ENCODE results near the gene ZNF581. TPM values are rescaled to one million over a fixed set of nuclear protein-coding genes. Genes with fewer than 3 reads are reported as not detected.

ZNF581 gene
- total RNA-seq, 1 donor from 2014 or later, result 24.7 TPM

DNA sequence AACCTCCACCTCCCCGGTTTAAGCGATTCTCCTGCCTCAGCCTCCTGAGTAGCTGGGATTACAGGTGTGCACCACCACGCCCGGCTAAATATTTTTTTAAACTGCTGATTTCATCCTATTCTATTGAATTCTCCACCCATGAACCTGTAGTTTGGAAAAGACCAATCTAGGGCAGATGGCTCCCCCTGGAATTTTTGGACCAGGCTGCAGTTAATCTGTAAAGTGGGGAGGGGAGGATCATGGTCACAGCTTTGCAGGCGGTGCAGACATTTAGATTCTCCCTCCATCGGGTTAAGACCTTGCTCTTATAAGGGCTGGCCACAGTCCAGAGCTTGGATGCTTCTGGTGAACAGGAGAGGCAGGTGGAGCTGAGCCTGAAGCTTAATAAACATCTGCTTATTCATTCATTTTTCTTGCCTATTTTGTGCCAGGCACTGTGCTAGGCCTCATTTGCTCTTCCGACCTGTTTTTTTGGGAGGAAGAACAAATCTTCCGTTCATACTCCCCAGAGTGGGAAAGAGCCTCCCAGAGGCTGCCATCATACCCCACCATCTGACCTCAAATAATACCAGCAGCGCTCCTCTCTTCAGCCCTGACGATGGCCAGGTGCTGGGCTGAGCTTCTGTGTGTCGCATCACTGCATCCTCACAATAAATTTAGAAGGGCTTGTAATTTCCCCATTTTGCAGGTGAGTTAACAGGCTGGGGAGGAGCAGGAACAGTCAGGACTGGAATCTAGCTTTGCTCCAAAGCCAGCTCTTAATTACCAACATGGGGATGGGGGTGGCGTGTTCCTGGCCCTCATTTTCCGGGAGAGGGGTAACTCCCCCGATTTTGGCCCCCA, 3.7 kb downstream of the ZNF581 start:
- Mint-ChIP-seq H3K4me3 (ENCODE audit: unreplicated experiment) (peak overlapping the region; percentile 82), H3K27ac (ENCODE audit: unreplicated experiment) (peak overlapping the region; percentile 79), H3K27me3 (ENCODE audit: low read depth) (no peaks in the 10 kb centered on the region), H3K9me3 (ENCODE audit: low read depth) (no peaks in the 10 kb centered on the region), H3K4me1 (ENCODE audit: low read depth) (peaks cover 58% of the 10 kb centered on the region), H3K36me3 (ENCODE audit: low read depth) (peaks cover 8% of the 10 kb centered on the region)
- no peak for DNase-seq (ENCODE audit: low spot score)
- TF ChIP-seq, protein P1, sequence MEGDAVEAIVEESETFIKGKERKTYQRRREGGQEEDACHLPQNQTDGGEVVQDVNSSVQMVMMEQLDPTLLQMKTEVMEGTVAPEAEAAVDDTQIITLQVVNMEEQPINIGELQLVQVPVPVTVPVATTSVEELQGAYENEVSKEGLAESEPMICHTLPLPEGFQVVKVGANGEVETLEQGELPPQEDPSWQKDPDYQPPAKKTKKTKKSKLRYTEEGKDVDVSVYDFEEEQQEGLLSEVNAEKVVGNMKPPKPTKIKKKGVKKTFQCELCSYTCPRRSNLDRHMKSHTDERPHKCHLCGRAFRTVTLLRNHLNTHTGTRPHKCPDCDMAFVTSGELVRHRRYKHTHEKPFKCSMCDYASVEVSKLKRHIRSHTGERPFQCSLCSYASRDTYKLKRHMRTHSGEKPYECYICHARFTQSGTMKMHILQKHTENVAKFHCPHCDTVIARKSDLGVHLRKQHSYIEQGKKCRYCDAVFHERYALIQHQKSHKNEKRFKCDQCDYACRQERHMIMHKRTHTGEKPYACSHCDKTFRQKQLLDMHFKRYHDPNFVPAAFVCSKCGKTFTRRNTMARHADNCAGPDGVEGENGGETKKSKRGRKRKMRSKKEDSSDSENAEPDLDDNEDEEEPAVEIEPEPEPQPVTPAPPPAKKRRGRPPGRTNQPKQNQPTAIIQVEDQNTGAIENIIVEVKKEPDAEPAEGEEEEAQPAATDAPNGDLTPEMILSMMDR (IDR thresholded peaks at IDR 0.05), result no peak

DNA sequence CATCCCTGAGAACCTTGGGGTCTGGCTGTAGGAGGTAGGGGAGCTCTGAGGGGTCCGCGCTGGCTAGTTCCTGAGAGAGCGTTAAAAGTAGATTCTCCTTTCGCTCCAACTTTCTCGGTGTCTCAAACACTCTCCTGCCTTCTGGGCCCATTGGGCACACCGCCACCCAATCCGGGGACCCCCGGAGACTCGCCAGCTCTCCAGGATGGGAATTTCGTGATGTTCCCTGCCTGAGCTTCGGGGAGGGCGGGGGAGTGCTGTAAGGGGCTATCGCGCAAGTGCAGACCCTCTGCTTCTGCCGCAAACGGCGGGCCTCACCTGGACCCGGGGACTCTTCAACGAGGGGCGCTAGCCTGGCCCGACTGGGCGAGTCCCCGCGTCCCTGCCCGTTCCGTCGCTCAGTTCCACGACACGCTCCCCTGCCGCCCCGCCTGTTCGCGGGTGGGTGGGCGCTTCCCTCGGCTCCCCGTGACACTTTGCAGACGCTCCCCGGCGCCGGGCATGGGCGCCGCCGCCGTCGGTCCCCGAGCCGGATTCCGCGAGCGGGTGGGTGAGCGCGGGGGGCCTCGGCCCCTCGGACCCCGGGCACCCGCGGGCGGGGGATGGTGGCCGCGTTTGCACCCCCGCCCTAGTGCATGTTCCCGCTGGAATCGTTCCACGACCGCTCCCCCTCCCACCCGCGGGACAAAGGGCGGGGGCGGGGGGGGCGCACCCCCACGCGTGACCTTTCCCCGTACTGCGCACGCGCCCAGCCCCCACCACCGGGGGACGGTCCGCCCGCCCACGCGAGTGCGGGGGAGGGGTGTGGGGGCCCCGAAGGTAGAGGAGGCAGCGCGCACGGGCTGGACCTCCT, 4.5 kb downstream of the ZNF581 start, which contains the start of gene CCDC106:
TSS of gene CCDC106 (plus strand) at position 481 of the 853 bp plus-strand sequence. CDS start 835 bp downstream, outside the sequence.
- H3K9me3 Mint-ChIP-seq (ENCODE audit: low read depth), result no peaks in the 10 kb centered on the region
- H3K4me1 Mint-ChIP-seq (ENCODE audit: low read depth), result peaks cover 55% of the 10 kb centered on the region
- H3K27me3 Mint-ChIP-seq (ENCODE audit: low read depth), result no peaks in the 10 kb centered on the region
- TF ChIP-seq, protein P1 (IDR thresholded peaks at IDR 0.05), result no peak
- H3K4me3 Mint-ChIP-seq (ENCODE audit: unreplicated experiment), result peak within 1 kb of the TSS; percentile 82
- peaks cover 8% of the 10 kb centered on the region for H3K36me3 Mint-ChIP-seq (ENCODE audit: low read depth)
- peak; percentile 93 for DNase-seq (ENCODE audit: low spot score)
- H3K27ac Mint-ChIP-seq (ENCODE audit: unreplicated experiment), result peak within 1 kb of the TSS; percentile 79

DNA sequence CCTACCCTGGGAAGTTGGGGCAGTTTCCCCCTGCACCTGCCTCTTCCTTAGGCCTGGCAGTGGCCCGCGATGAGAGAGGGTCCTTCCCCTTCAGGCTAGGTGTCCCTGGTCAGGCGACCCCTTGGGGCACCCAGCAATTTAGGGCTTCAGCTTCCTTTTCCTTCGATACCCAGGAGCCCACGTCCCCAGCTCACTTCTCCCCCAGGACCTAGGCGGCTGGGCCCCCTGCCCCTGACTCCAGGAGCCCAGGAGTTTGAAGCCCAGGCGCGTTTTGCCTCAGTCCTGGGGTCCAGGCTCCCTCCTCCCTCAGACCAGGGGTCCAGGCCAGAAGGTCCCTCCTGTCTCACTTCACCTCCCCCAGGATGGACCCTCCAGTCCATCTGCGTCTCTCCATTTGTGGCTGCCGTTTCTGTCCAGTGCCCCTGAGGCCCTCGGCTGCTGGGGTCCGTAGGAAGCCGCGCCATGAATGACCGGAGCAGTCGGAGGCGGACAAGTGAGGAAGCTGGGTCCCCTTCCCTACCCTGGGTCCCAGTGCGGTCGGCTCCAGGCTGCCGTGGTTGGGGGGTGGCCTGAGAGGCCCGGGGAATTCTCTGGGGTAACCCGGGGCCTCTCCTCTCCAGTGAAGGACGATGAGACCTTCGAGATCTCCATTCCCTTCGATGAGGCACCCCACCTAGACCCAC, 5.3 kb downstream of the ZNF581 start:
- Mint-ChIP-seq H3K27me3 (ENCODE audit: low read depth) (no peaks in the 10 kb centered on the region), H3K36me3 (ENCODE audit: low read depth) (peaks cover 8% of the 10 kb centered on the region), H3K4me1 (ENCODE audit: low read depth) (peaks cover 53% of the 10 kb centered on the region), H3K4me3 (ENCODE audit: unreplicated experiment) (peak overlapping the region; percentile 81), H3K9me3 (ENCODE audit: low read depth) (no peaks in the 10 kb centered on the region), H3K27ac (ENCODE audit: unreplicated experiment) (peak overlapping the region; percentile 41)
- peak; percentile 87 for DNase-seq (ENCODE audit: low spot score)
- TF ChIP-seq, protein P1 (IDR thresholded peaks at IDR 0.05), result no peak

DNA sequence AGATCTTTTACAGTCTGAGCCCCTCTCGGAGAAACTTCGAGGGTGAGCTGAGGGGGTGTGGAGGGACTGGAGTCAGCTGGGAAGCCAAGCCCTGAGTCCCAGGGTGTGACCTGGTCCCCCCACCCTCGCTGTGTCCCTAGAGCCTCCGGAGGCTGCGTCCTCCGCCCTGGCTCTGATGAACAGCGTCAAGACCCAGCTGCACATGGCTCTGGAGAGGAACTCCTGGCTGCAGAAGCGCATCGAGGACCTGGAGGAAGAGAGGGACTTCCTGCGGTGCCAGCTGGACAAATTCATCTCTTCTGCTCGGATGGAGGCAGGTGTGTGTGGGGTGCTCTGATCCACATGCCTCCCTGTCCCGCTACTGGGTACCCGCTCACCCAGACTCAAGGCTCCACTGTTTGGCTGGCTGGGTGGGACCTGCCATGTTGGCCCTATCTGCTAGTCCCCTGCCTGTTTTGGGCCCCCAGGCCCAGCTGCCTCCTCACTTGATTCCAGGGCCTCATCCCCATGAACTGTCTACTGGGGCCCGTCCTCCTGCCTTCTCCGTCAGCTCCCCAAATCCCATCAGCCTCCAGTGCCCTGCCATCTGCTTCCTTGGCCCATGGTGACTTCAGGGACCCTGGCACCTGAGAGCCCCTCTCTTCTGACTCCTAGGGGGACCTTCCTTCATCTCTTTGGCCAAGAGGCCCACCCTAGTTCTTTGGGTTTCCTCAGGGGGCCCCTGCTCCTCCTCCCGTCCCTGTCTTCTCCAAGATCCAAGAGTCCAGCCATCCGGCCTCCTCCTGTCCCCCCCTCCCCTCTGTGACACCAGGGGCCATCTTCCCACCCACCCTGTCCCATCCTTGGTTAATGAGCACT, 6.0 kb downstream of the ZNF581 start:
- no peaks in the 10 kb centered on the region for H3K9me3 Mint-ChIP-seq (ENCODE audit: low read depth)
- H3K36me3 Mint-ChIP-seq (ENCODE audit: low read depth), result peaks cover 8% of the 10 kb centered on the region
- peak overlapping the region; percentile 77 for H3K27ac Mint-ChIP-seq (ENCODE audit: unreplicated experiment)
- H3K4me3 Mint-ChIP-seq (ENCODE audit: unreplicated experiment), result peak overlapping the region; percentile 81
- DNase-seq (ENCODE audit: low spot score), result peak; percentile 74
- no peaks in the 10 kb centered on the region for H3K27me3 Mint-ChIP-seq (ENCODE audit: low read depth)
- TF ChIP-seq, protein P1 (IDR thresholded peaks at IDR 0.05), result no peak
- H3K4me1 Mint-ChIP-seq (ENCODE audit: low read depth), result peaks cover 45% of the 10 kb centered on the region
